GM13977 (cell line): ENCODE data around the gene MTMR1.
A peak's percentile ranks its signal among the peaks of the same experiment; 100 is the strongest.

Experiments used
- DNase-seq: peaks from one replicate; pipeline ENCODE4 v3.0.0; 2012; ENCODE audit warnings: low spot score
- in situ Hi-C: fragments of 300-500 bp; cut with MboI; formaldehyde crosslinking; loops from one replicate; pipeline ENCODE4 v1.12.0; 2022; ENCODE audit warnings: low sequenced_read_pairs, low pct_unique_long_range_greater_than_20kb, mixed read lengths, inconsistent platforms; ENCODE audit not compliant: unreplicated experiment
- TF ChIP-seq, protein P1 (sequence below): IDR thresholded peaks from 2 replicates; pipeline ENCODE4 v1.5.1; 2012; ENCODE audit warnings: mild to moderate bottlenecking, control low read depth; ENCODE audit not compliant: insufficient read depth; ENCODE audit errors: extremely low read depth, missing control alignments

MTMR1 gene

DNA sequence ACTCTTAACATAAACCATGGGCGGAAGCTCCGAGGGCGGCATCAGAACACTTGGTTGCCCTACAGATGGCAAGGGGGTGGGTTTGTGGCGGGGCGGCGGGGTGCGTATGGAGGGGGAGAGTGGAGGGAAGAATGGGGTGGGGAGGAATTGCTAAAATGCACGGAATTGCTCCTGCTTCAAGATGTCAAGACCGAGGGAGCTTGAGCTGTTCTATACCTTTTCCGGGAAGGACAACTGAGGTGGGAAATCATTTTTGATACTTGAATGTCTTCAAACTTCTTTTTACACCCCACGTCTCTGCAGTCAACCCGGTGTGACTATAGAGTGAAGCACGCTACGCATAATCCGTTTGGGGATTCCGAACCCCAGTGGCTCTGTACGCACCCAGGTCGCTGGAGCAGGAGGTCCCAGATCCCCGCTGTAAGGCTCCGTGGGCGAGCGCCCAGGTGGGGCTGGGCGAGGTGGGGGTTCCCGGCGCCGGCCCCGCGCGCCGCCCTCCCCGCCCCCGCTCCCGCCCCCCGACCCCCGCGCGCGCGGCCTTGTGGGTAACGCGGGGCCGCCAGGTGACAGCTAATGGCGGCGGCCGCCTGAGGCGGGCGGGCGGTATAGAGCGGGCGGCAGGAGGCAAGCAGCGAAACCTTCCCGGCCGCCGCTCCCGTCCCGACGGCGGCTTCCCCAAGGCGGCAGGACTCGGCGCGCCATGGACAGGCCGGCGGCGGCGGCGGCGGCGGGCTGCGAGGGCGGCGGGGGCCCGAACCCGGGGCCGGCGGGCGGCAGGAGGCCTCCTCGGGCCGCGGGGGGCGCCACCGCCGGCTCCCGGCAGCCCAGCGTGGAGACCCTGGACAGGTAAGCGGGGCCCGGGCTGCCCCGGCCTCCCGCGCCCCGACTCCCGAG is at the start of gene MTMR1:
MTMR1 (plus strand) TSS at position 566 of the 894 bp plus-strand sequence; CDS start at position 701, 135 bp downstream.
- TF ChIP-seq, protein P1, sequence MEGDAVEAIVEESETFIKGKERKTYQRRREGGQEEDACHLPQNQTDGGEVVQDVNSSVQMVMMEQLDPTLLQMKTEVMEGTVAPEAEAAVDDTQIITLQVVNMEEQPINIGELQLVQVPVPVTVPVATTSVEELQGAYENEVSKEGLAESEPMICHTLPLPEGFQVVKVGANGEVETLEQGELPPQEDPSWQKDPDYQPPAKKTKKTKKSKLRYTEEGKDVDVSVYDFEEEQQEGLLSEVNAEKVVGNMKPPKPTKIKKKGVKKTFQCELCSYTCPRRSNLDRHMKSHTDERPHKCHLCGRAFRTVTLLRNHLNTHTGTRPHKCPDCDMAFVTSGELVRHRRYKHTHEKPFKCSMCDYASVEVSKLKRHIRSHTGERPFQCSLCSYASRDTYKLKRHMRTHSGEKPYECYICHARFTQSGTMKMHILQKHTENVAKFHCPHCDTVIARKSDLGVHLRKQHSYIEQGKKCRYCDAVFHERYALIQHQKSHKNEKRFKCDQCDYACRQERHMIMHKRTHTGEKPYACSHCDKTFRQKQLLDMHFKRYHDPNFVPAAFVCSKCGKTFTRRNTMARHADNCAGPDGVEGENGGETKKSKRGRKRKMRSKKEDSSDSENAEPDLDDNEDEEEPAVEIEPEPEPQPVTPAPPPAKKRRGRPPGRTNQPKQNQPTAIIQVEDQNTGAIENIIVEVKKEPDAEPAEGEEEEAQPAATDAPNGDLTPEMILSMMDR = no peak
- DNase-seq = peak; percentile 82
- in situ Hi-C loops = no loop called here

DNA sequence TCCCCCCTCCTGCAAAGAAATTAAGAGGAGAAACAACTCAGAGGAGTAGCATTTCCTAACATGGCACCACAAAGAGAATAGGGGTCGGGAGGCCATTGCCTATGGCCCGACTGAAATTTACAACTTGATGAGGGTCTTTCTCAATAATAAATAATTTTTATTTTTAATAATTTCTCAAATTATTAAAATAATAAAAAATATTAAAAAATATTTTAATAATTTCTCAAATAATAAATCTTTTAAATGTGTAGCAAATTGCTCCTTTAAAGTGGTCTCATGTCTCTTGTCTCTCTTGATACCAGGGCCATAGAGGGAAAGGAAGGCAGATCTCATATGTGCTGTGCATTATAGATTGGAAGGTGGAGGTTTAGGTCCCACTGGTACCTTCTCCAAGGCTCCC is 49.2 kb upstream of the MTMR1 start:
- TF ChIP-seq, protein P1 = no peak
- in situ Hi-C loops = no loop called here
- DNase-seq = no peak

DNA sequence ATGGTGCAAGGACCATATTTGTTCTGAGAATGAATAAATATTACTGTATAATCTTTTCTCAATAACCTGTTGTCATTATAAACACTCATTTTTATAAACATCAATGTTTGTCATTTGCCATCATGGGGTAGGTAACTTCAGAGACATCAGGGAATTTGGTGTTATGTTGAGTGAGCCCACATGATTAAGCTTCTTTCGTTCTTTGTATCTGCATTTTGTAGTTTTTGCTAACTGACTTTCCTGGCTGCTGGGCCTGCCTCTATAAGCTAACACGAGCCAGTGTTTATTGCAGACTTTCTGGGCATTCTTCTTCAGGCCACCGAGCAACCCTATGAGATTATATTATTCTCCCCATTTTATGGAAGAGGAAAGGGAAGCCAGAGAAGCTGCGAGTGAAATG is 48.8 kb upstream of the MTMR1 start:
- no peak for DNase-seq
- in situ Hi-C loops = no loop called here
- TF ChIP-seq, protein P1 = no peak

DNA sequence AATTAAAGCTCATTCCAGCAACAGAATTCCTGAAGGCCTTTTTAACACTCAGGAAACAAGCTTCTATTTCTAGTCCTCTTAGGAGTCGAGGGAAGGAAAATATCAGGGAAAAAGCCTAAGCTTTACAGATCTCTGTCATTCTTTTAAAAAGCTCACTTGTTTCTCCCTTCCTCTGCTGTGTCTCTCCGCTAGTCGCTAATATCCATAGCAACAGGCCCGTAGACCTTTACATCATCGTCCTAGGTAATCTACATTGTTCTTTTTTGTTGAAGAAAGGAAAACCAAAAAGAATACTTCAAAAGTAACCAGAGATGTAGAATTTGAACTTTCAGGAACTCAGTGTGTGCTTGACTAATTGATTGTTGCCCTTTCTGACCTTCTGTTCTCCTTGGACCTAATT is 45.9 kb upstream of the MTMR1 start:
- DNase-seq = no peak
- TF ChIP-seq, protein P1 = no peak
- in situ Hi-C loops = no loop called here

DNA sequence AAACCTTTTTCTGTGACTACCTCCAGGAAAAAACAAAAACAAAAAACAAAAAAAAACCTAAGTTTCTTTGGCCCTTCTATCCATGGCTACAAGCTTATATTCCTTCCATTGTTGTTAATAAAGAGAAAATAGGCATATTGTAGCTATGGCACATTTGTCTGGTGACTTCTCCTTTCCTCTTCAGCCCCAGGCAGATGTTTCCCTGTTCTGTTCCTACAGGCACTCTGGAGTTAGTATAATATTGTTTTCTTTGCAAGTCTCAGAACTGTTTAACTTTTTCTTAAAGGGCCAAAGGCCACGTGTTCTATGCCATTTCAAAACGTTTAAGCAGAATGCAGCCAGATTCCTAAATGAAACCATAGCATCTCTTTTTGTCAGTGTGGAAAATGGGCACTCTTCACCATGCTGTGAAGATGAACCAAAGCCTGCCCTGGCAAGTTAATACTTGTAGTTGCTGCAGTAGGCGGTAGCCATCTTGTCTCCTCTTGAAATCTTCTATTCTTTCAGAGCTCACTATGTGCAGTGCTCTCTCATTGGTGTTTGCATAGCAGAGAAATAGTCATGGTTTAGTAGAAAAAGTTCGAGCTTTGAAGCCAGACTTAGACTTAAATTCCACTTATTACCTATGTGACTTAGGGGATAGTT is 44.8 kb upstream of the MTMR1 start:
- in situ Hi-C loops = no loop called here
- TF ChIP-seq, protein P1 = no peak
- DNase-seq = no peak

DNA sequence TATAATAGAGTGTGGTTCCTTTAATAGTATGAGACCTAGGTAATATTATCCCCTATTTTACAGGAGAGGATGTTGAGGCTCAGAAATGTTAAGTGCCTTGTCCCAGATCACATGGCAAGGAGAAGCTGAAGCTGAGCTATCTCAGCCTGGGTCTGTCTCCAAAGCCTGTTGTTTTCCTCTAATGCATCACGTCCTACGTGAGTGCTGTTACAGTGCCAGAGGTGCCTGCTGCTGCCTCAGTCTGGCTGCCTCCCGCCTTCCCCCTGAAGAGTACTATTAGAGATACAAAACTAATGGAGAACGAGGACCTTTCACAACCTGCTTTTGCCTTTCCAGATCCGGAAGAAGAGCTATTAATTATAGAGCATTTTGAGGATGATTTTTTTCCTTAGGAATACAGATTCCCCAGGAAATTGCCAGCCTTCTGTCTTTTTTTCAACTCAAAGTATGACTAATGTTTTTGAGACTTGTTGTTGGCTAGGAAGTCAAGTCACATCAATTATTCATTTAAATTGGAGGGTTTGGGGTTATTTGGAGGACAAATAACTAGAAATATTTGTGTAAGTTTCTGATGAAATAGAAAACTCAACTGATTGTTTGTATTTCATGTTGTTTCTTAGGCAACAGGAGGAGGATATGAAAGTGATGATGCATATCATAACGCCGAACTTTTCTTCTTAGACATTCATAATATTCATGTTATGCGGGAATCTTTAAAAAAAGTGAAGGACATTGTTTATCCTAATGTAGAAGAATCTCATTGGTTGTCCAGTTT is 43.9 kb upstream of the MTMR1 start:
- in situ Hi-C loops = no loop called here
- no peak for DNase-seq
- TF ChIP-seq, protein P1 = no peak
